MM.1S (cell line): ENCODE measurements around the gene LIN7B.
A peak's percentile ranks its signal among the peaks of the same experiment; 100 is the strongest.

ENCODE experiments used
- DNase-seq: peaks from one replicate; pipeline ENCODE4 v3.0.0-alpha.2; 2015
- H2AFZ ChIP-seq: fragments of 300-600 bp; sonication (generic); 2 replicates; pipeline ENCODE4 v1.6.0; 2016; ENCODE audit warnings: antibody characterized with exemption, low read length
- H3F3A ChIP-seq: fragments of 300-600 bp; sonication (generic); 2 replicates; pipeline ENCODE4 v1.6.1; 2016; ENCODE audit warnings: mild to moderate bottlenecking, antibody characterized with exemption, low read length, moderate library complexity, mixed read lengths; ENCODE audit not compliant: insufficient read depth
- H3K27ac ChIP-seq: fragments of 300-600 bp; sonication (generic); 2 replicates; pipeline ENCODE4 v1.5.1; 2016; ENCODE audit warnings: mild to moderate bottlenecking, low read length
- H3K27me3 ChIP-seq: fragments of 300-600 bp; sonication (generic); replicated peaks from 2 replicates; pipeline ENCODE4 v1.6.0; 2016; ENCODE audit warnings: low read length; ENCODE audit not compliant: insufficient read depth
- H3K36me3 ChIP-seq: fragments of 300-600 bp; sonication (generic); replicated peaks from 2 replicates; pipeline ENCODE4 v1.6.1; 2016; ENCODE audit warnings: mild to moderate bottlenecking, low read length, mixed read lengths; ENCODE audit not compliant: insufficient read depth
- H3K4me1 ChIP-seq: fragments of 300-600 bp; sonication (generic); 2 replicates; pipeline ENCODE4 v1.6.1; 2016; ENCODE audit warnings: low read length, mixed read lengths
- H3K4me2 ChIP-seq: fragments of 300-600 bp; sonication (generic); 2 replicates; pipeline ENCODE4 v1.6.0; 2016; ENCODE audit warnings: low read depth, low read length
- H3K4me3 ChIP-seq: fragments of 300-600 bp; sonication (generic); 2 replicates; pipeline ENCODE4 v1.5.1; 2016; ENCODE audit warnings: low read length, mixed read lengths
- H3K79me2 ChIP-seq: fragments of 300-600 bp; sonication (generic); 2 replicates; pipeline ENCODE4 v1.6.1; 2016; ENCODE audit warnings: mixed run types, low read length, mixed read lengths
- H3K9ac ChIP-seq: fragments of 300-600 bp; sonication (generic); 2 replicates; pipeline ENCODE4 v1.6.1; 2016; ENCODE audit warnings: low read length, mixed read lengths
- H3K9me2 ChIP-seq: fragments of 300-600 bp; sonication (generic); replicated peaks from 2 replicates; pipeline ENCODE4 v1.6.1; 2016; ENCODE audit warnings: mild to moderate bottlenecking, low read length, mixed read lengths; ENCODE audit not compliant: insufficient read depth
- H3K9me3 ChIP-seq: fragments of 300-600 bp; sonication (generic); replicated peaks from 2 replicates; pipeline ENCODE4 v1.6.1; 2016; ENCODE audit warnings: mild to moderate bottlenecking, low read length, mixed read lengths; ENCODE audit not compliant: insufficient read depth
- H4K20me1 ChIP-seq: fragments of 300-600 bp; sonication (generic); 2 replicates; pipeline ENCODE4 v1.6.1; 2016; ENCODE audit warnings: mild to moderate bottlenecking, low read length, moderate library complexity, mixed read lengths; ENCODE audit not compliant: insufficient read depth
- CTCF ChIP-seq: fragments of 300-600 bp; sonication (generic); IDR thresholded peaks from 2 replicates; pipeline ENCODE4 v1.5.1; 2016; ENCODE audit warnings: antibody characterized with exemption, low read length, mixed read lengths
- EZH2 ChIP-seq: fragments of 300-600 bp; sonication (generic); optimal IDR thresholded peaks from 2 replicates; pipeline ENCODE3; 2017; ENCODE audit warnings: low read depth, mild to moderate bottlenecking, antibody characterized with exemption, low read length, mixed read lengths
- EZH2phosphoT487 ChIP-seq: fragments of 300-600 bp; sonication (generic); IDR thresholded peaks from 2 replicates; pipeline ENCODE4 v1.6.1; 2018; ENCODE audit warnings: antibody characterized with exemption, low read length

The LIN7B gene

GRCh38 chr19:49080392-49080791, 33.8 kb upstream of the LIN7B start:
- H3K9ac ChIP-seq, result no peak overlapping the region
- H4K20me1 ChIP-seq, result no peaks in the 10 kb centered on the region
- no peak overlapping the region for H2AFZ ChIP-seq
- TF ChIP-seq EZH2phosphoT487 (no peak), EZH2 (no peak), CTCF (no peak)
- H3K4me3 ChIP-seq, result no peak overlapping the region
- peaks cover 1% of the 10 kb centered on the region for H3K79me2 ChIP-seq
- no peaks in the 10 kb centered on the region for H3K9me2 ChIP-seq
- H3K4me1 ChIP-seq, result no peaks in the 10 kb centered on the region
- H3K27ac ChIP-seq, result no peak overlapping the region
- no peak overlapping the region for H3K4me2 ChIP-seq
- no peaks in the 10 kb centered on the region for H3K36me3 ChIP-seq
- no peaks in the 10 kb centered on the region for H3K9me3 ChIP-seq
- H3F3A ChIP-seq, result no peaks in the 10 kb centered on the region
- DNase-seq, result no peak
- no peaks in the 10 kb centered on the region for H3K27me3 ChIP-seq

- Histone ChIP-seq H3K4me1 (no peaks in the 10 kb centered on the region), H3K9ac (no peak overlapping the region), H3K27me3 (no peaks in the 10 kb centered on the region), H3K4me3 (no peak overlapping the region), H3K4me2 (no peak overlapping the region), H3F3A (no peaks in the 10 kb centered on the region), H3K79me2 (peaks cover 10% of the 10 kb centered on the region), H3K9me2 (no peaks in the 10 kb centered on the region), H4K20me1 (peaks cover 3% of the 10 kb centered on the region; the same call in 1 of the 2 replicates), H3K27ac (no peak overlapping the region), H3K9me3 (no peaks in the 10 kb centered on the region), H2AFZ (no peak overlapping the region), H3K36me3 (no peaks in the 10 kb centered on the region)
- TF ChIP-seq EZH2phosphoT487 (no peak), CTCF (no peak), EZH2 (no peak)
- DNase-seq, result no peak
These were observed 32.9 kb upstream of the LIN7B start for GRCh38 chr19:49081273-49081672.

GRCh38 chr19:49084206-49085019, 29.8 kb upstream of the LIN7B start:
- Histone ChIP-seq H3K36me3 (peaks cover 3% of the 10 kb centered on the region; the same call in 1 of the 2 replicates), H3K9me3 (no peaks in the 10 kb centered on the region), H3F3A (no peaks in the 10 kb centered on the region), H4K20me1 (peaks cover 25% of the 10 kb centered on the region), H3K9me2 (no peaks in the 10 kb centered on the region), H3K27ac (peak overlapping the region; percentile 61; the same call in 1 of the 2 replicates), H3K79me2 (peaks cover 40% of the 10 kb centered on the region), H3K4me1 (peaks cover 12% of the 10 kb centered on the region), H3K9ac (peak overlapping the region; percentile 91; the same call in 1 of the 2 replicates), H2AFZ (peak overlapping the region; percentile 99), H3K4me2 (peak overlapping the region; percentile 97), H3K4me3 (peak overlapping the region; percentile 96), H3K27me3 (no peaks in the 10 kb centered on the region)
- TF ChIP-seq EZH2 (no peak), EZH2phosphoT487 (no peak), CTCF (no peak)
- DNase-seq, result no peak
